Breast epithelium (tissue), 3 donors: Measurements from ENCODE around the gene CLSTN2.

Experiments
- POLR2AphosphoS5 ChIP-seq, 3 donors: sonication (generic); formaldehyde crosslinking; IDR thresholded peaks; one replicate each; pipeline ENCODE4 v1.6.1; 2017; ENCODE audit warnings: antibody characterized with exemption in 3 of 3
- TF ChIP-seq, protein P1 (sequence below), 3 donors: fragments of 450-650 bp; IDR thresholded peaks; one replicate each; pipeline ENCODE4 v1.5.1; 2016 to 2017; ENCODE audit warnings: antibody characterized with exemption in 3 of 3, mild to moderate bottlenecking in 3 of 3, moderate library complexity in 3 of 3

GRCh38 chr3:140603766-140604165 lies 668.8 kb downstream of the CLSTN2 start:
- TF ChIP-seq, protein P1, sequence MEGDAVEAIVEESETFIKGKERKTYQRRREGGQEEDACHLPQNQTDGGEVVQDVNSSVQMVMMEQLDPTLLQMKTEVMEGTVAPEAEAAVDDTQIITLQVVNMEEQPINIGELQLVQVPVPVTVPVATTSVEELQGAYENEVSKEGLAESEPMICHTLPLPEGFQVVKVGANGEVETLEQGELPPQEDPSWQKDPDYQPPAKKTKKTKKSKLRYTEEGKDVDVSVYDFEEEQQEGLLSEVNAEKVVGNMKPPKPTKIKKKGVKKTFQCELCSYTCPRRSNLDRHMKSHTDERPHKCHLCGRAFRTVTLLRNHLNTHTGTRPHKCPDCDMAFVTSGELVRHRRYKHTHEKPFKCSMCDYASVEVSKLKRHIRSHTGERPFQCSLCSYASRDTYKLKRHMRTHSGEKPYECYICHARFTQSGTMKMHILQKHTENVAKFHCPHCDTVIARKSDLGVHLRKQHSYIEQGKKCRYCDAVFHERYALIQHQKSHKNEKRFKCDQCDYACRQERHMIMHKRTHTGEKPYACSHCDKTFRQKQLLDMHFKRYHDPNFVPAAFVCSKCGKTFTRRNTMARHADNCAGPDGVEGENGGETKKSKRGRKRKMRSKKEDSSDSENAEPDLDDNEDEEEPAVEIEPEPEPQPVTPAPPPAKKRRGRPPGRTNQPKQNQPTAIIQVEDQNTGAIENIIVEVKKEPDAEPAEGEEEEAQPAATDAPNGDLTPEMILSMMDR (IDR thresholded peaks at IDR 0.05): no peak
- no peak for TF ChIP-seq POLR2AphosphoS5 (IDR thresholded peaks at IDR 0.05)
